ENCODE results near the gene RAB7A.

RAB7A gene

GRCh38 chr3:128850544-128850943 lies 124.6 kb downstream of the RAB7A start:
- DNase-seq (ENCODE audit: low read depth): no peak
- no peak for TF ChIP-seq CTCF (IDR thresholded peaks at IDR 0.05; ENCODE audit: insufficient read depth, low read depth, low read length, missing control alignments)
- H3K4me3 ChIP-seq (ENCODE audit: low read length): no peak overlapping the region

GRCh38 chr3:128851601-128852000 lies 125.6 kb downstream of the RAB7A start:
- TF ChIP-seq CTCF (IDR thresholded peaks at IDR 0.05; ENCODE audit: insufficient read depth, low read depth, low read length, missing control alignments): no peak
- H3K4me3 ChIP-seq (ENCODE audit: low read length): no peak overlapping the region
- DNase-seq (ENCODE audit: low read depth): no peak

- H3K4me3 ChIP-seq (ENCODE audit: low read length): no peak overlapping the region
- no peak for TF ChIP-seq CTCF (IDR thresholded peaks at IDR 0.05; ENCODE audit: insufficient read depth, low read depth, low read length, missing control alignments)
These were observed 127.8 kb downstream of the RAB7A start for GRCh38 chr3:128853826-128854225.

GRCh38 chr3:128854475-128854874 lies 128.5 kb downstream of the RAB7A start:
- no peak for DNase-seq (ENCODE audit: low read depth)
- TF ChIP-seq CTCF (IDR thresholded peaks at IDR 0.05; ENCODE audit: insufficient read depth, low read depth, low read length, missing control alignments): no peak
- no peak overlapping the region for H3K4me3 ChIP-seq (ENCODE audit: low read length)

More at GRCh38 chr3:128853826-128854225, 127.8 kb downstream of the RAB7A start:
- DNase-seq (ENCODE audit: low read depth): no peak

- no peak for TF ChIP-seq CTCF (IDR thresholded peaks at IDR 0.05; ENCODE audit: insufficient read depth, low read depth, low read length, missing control alignments)
- DNase-seq (ENCODE audit: low read depth): no peak
- no peak overlapping the region for H3K4me3 ChIP-seq (ENCODE audit: low read length)
These were observed 129.6 kb downstream of the RAB7A start for GRCh38 chr3:128855569-128855968.

GRCh38 chr3:128858167-128858566 lies 132.2 kb downstream of the RAB7A start:
- TF ChIP-seq CTCF (IDR thresholded peaks at IDR 0.05; ENCODE audit: insufficient read depth, low read depth, low read length, missing control alignments): no peak
- DNase-seq (ENCODE audit: low read depth): no peak
- H3K4me3 ChIP-seq (ENCODE audit: low read length): no peak overlapping the region

- DNase-seq (ENCODE audit: low read depth): no peak
- no peak overlapping the region for H3K4me3 ChIP-seq (ENCODE audit: low read length)
- no peak for TF ChIP-seq CTCF (IDR thresholded peaks at IDR 0.05; ENCODE audit: insufficient read depth, low read depth, low read length, missing control alignments)
These were observed 133.6 kb downstream of the RAB7A start for GRCh38 chr3:128859630-128860029.
